ENCODE results near the gene IL36A.

The IL36A gene

DNA sequence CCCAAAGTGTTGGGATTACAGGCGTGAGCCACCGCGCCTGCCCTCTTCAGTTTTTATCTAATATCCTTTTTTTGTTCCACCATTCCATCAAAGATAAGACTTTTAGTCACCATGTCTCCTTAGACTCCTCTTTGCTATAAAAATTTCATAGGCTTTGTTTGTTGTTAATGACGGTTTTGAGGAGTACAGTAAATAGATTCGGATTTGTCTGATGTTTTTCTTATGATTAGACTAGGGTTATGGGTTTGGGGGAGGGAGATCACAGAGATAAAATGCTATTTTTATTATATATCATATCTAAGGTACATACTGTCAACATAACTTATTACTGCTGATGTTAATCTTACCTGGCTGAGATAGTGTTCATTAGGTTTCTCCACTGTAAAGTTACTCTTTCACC, 41.2 kb downstream of the IL36A start:
- DNase-seq (ENCODE audit: low read depth in 1 of 2, low spot score in 1 of 2) = no peak

DNA sequence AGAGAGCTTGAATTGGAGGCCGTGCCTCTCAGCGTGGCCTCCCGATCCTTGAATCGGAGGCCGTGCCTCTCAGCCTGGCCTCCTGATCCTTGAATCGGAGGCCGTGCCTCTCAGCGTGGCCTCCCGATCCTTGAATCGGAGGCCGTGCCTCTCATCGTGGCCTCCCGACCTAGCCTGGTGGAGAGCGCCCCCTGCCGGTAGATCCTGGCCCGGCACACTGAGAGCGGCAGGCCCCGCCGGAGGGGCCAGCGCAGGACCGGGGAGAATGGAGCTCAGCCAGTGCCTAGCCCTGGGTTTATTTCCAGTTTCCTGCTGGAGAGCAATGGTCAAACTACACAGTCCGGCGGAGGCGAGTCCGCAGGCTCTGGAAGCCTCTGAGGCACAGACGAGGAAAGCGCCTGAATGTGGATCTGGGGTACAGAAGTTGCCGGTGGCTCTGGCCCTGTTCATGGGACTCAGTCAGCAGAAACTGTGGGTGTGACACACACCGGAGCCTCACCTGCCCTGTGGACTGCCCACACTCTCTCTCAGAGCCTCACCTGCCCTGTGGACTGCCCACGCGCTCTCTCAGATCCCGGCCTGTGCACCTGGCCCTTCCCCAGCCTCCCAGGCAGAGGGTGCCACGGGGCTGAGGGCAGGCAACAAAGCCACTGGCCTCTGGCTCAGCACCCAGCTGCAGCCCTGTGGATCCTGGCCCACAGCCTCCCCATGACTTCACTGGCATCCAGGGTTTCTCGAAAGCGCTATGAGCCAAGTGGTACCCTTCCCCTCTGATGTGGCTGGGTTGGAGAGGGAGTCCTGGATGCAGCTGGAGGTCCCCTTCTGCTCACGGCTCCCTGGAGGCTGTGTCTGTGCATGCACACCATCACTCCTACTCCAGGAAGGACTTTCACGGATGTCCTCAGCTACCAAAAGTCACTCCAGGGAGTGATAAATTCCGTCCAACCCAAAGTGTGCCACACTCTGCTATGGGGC, 45.9 kb downstream of the IL36A start:
- DNase-seq (ENCODE audit: low read depth in 1 of 2, low spot score in 1 of 2) = no peak

DNA sequence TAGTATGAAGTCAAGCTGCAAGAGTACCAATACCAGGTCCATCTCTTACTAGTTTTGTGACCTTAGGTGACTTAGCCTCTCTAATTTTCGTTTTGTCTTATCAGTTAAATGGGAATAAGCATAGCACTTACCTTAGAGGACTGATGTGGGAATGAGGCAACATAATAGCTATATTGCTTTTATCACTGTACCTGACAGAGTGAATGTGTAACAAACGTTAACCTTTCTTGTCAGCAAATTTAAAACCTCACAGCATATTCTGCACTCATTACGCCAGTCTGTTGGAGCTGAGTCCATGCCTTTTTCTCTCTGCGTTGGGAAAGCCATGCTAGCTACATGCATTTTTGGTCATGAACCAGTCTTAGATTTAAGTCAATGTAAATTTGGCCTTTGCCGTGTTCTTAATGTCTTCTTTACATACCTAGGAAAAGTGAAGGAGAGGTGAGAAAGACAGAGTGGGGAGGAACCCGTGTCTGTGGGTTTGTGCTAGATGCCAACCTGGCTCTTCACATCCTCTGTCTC, 47.2 kb downstream of the IL36A start, which contains the start of gene IL36B:
Gene IL36B, minus strand, starts transcription at position 472 of the 522 bp plus-strand sequence.
- no peak for DNase-seq (ENCODE audit: low read depth in 1 of 2, low spot score in 1 of 2)

DNA sequence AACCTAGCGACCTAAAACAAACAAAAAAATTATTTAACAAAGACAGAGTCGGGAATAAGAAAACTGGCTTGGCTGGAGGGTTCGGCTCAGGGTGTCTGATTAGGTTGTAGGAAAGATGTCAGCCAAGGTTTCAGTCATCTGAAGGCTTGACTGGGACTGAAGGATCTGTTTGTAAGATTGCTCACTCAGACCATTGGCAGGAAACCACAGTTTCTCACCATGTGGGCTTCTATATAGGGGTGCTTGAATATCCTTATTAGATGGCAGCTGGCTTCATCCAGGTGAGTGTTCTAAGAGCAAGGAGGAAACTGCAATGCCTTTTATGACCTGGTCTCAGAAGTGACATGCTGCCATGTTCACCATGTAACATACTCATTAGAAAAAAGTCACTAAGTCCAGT, 48.4 kb downstream of the IL36A start:
- no peak for DNase-seq (ENCODE audit: low read depth in 1 of 2, low spot score in 1 of 2)

DNA sequence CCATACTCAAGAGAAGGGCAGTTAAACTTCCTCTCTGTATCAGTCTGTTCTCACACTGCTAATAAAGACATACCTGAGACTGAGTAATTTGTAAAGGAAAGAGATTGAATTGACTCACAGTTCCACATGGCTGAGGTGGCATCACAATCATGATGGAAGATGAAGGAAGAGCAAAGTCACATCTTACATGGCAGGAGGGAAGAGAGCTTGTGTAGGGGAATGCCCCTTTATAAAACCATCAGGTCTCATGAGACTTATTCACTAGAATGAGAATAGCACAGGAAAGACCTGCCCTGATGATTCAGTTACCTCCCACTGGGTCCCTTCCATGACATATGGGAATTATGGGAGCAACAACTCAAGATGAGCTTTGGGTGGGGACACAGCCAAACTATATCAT, 48.8 kb downstream of the IL36A start:
- DNase-seq (ENCODE audit: low read depth in 1 of 2, low spot score in 1 of 2) = no peak

DNA sequence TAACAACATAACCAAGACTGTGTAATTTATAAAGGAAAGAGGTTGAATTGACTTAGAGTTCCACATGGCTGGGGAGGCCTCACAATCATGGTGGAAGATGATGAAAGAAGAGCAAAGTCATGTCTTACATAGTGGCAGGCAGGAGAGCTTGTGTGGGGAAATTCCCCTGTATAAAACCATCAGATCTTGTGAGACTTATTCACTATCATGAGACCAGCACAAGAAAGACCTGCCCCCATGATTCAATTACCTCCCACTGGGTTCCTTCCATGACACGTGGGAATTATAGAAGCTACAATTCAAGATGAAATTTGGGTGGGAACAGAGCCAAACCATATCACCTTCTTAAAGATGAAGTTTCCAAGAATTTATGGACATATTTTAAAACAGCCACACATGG, 51.3 kb downstream of the IL36A start:
- DNase-seq (ENCODE audit: low read depth in 1 of 2, low spot score in 1 of 2) = no peak

DNA sequence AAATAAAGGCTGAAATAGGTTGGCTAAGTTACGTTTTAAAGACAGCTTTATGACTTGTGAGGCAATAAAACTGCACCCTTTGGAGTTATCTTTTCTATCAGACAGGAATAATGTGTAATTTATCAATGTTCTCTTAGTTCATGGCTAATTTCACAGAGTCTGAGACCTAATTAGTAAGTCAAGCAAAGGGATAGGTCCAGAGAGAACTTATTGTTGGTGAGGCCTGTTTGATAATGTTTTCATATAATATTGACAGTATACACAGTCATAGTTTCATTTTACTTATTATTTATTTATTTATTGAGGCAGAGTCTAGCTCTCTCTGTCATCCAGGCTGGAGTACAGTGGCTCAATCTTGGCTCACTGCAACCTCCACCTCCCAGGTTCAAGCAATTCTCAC, 51.9 kb downstream of the IL36A start:
- no peak for DNase-seq (ENCODE audit: low read depth in 1 of 2, low spot score in 1 of 2)
